Calu3 (cell line): ENCODE data around the gene MAN1C1. TPM values are rescaled to one million over a fixed set of nuclear protein-coding genes. Genes with fewer than 3 reads are reported as not detected.

ENCODE experiments used
- BruUV-seq: library from RNA; stranded (reverse); fragments of 400-500 nt; replicated peaks from 2 replicates; lab custom pipeline; 2021; lab: Mats Ljungman, UMichigan
- CTCF ChIA-PET: fragments of 300-600 bp; sonication (Branson Sonifier 250); formaldehyde crosslinking; loops from one replicate; lab custom pipeline; 2022; ENCODE audit warnings: antibody characterized with exemption; lab: Charles Lee
- DNase-seq: peaks from one replicate; pipeline ENCODE4 v3.0.0; 2022
- H3K27ac Mint-ChIP-seq: one replicate; pipeline ENCODE4 v1.8.0; 2022; ENCODE audit warnings: mixed read lengths; ENCODE audit not compliant: unreplicated experiment
- H3K27me3 Mint-ChIP-seq: one replicate; pipeline ENCODE4 v1.8.0; 2022; ENCODE audit warnings: mixed read lengths; ENCODE audit not compliant: unreplicated experiment
- H3K36me3 Mint-ChIP-seq: one replicate; pipeline ENCODE4 v1.8.0; 2022; ENCODE audit warnings: mild to moderate bottlenecking, moderate library complexity, mixed read lengths; ENCODE audit not compliant: insufficient read depth, unreplicated experiment
- H3K4me1 Mint-ChIP-seq: one replicate; pipeline ENCODE4 v1.8.0; 2022; ENCODE audit warnings: mild to moderate bottlenecking, low read depth, mixed read lengths; ENCODE audit not compliant: unreplicated experiment
- H3K4me3 Mint-ChIP-seq: one replicate; pipeline ENCODE4 v1.8.0; 2022; ENCODE audit warnings: mild to moderate bottlenecking, low read depth, moderate library complexity, mixed read lengths; ENCODE audit not compliant: unreplicated experiment
- H3K9me3 Mint-ChIP-seq: one replicate; pipeline ENCODE4 v1.8.0; 2022; ENCODE audit warnings: low read depth, mixed read lengths; ENCODE audit not compliant: unreplicated experiment
- CTCF ChIP-seq: fragments of 200-600 bp; IDR thresholded peaks from one replicate; pipeline ENCODE4 v1.8.0; 2022; ENCODE audit warnings: antibody characterized with exemption; ENCODE audit not compliant: unreplicated experiment
- intact Hi-C: fragments of 100-400 bp; cut with micrococcal nuclease; formaldehyde crosslinking; loops from one replicate; pipeline ENCODE4 v1.10.0; 2022; ENCODE audit not compliant: unreplicated experiment
- total RNA-seq: library from RNA; stranded (reverse); gene quantifications from 2 replicates; pipeline ENCODE4 v1.2.3, GENCODE V29; 2022

Gene MAN1C1
- total RNA-seq, 1 experiment from 2014 or later: 0.14 TPM

DNA sequence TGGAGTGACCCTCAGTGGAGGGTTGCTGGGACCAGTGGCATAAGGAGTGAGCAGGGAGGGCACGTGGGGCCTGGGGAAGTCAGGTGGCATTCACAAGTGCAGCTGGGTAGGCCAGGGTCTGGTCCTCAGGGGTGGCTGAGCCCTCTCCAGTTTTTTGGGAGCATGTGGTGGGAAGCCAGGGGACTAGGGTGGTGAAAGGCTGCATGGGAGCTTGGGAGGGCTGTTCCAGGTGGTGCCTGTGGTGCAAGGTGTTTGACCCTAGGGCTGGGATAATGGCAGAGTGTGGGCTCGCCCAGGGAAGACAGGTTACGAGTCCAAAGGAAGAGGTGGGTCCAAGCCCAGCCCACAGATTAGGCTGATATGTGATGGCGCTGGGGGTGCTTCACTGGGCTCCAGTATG, 30.5 kb downstream of the MAN1C1 start:
- H3K36me3 Mint-ChIP-seq: no peaks in the 10 kb centered on the region
- no peaks in the 10 kb centered on the region for H3K9me3 Mint-ChIP-seq
- H3K4me3 Mint-ChIP-seq: no peak overlapping the region
- H3K27me3 Mint-ChIP-seq: peaks cover 61% of the 10 kb centered on the region
- no TSS peak for BruUV-seq
- no peaks in the 10 kb centered on the region for H3K4me1 Mint-ChIP-seq
- DNase-seq: no peak
- no peak for TF ChIP-seq CTCF
- H3K27ac Mint-ChIP-seq: no peak overlapping the region
- intact Hi-C loops: no loop called here
- CTCF ChIA-PET: no interaction called here

GRCh38 chr1:25647863-25648262, 31.3 kb downstream of the MAN1C1 start:
- TF ChIP-seq CTCF: no peak
- CTCF ChIA-PET: no interaction called here
- H3K9me3 Mint-ChIP-seq: no peaks in the 10 kb centered on the region
- intact Hi-C loops: no loop called here
- no TSS peak for BruUV-seq
- DNase-seq: no peak
- peaks cover 53% of the 10 kb centered on the region for H3K27me3 Mint-ChIP-seq
- no peaks in the 10 kb centered on the region for H3K4me1 Mint-ChIP-seq
- no peaks in the 10 kb centered on the region for H3K36me3 Mint-ChIP-seq
- no peak overlapping the region for H3K27ac Mint-ChIP-seq
- no peak overlapping the region for H3K4me3 Mint-ChIP-seq

GRCh38 chr1:25648681-25649440, 32.3 kb downstream of the MAN1C1 start:
- Mint-ChIP-seq H3K27me3 (peaks cover 55% of the 10 kb centered on the region), H3K36me3 (no peaks in the 10 kb centered on the region), H3K4me3 (no peak overlapping the region), H3K27ac (no peak overlapping the region), H3K4me1 (no peaks in the 10 kb centered on the region), H3K9me3 (no peaks in the 10 kb centered on the region)
- CTCF ChIA-PET: no interaction called here
- TF ChIP-seq CTCF: no peak
- intact Hi-C loops: no loop called here
- no peak for DNase-seq
- BruUV-seq: no TSS peak

- Mint-ChIP-seq H3K4me3 (no peak overlapping the region), H3K9me3 (no peaks in the 10 kb centered on the region), H3K27me3 (peaks cover 55% of the 10 kb centered on the region), H3K36me3 (no peaks in the 10 kb centered on the region), H3K4me1 (no peaks in the 10 kb centered on the region), H3K27ac (no peak overlapping the region)
- no peak for TF ChIP-seq CTCF
- no TSS peak for BruUV-seq
- no peak for DNase-seq
- intact Hi-C loops: no loop called here
- CTCF ChIA-PET: no interaction called here
Observed at GRCh38 chr1:25649505-25650288, 33.1 kb downstream of the MAN1C1 start.
